ENCODE results near the gene GAREM1. TPM values are rescaled to one million over a fixed set of nuclear protein-coding genes. Genes with fewer than 3 reads are reported as not detected.

Gene GAREM1
- total and polyA plus RNA-seq, 4 donors = 3.0 to 13.7 (median 8.5) TPM

DNA sequence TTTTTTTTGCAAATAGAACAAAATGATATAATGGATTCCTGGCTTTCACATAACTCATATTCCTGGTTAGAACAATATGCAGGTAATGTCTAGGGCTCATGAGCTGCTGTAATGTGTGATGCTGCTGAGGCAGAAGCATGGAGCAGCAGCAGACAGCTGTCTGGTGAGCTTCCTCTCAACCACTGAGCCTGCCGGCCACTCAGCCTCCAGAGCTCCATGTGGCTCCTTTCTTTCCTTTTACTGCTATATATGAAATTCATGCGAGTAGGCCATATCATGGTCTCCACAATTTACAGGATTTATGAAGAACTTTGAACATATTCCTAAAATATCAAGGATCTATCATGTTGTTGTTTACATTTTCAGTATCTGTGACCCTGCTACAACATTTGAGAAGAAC, 159.9 kb downstream of the GAREM1 start:
- ATAC-seq (ENCODE audit: insufficient read depth, low FRiP score) = no peak
- H3K4me1 ChIP-seq (ENCODE audit: control insufficient read depth in 5 of 5, insufficient read depth in 5 of 5, low read length in 5 of 5) = peaks cover 0 to 3% (median 0%) of the 10 kb centered on the region in 5 donors
- H3K9ac ChIP-seq (ENCODE audit: insufficient read depth in 1 of 2, low read length in 2 of 2) = no peak overlapping the region
- WGBS, 2 donors = 79 to 80% methylated on average over 2 of the region's 2 CpGs
- TF ChIP-seq, protein P1, sequence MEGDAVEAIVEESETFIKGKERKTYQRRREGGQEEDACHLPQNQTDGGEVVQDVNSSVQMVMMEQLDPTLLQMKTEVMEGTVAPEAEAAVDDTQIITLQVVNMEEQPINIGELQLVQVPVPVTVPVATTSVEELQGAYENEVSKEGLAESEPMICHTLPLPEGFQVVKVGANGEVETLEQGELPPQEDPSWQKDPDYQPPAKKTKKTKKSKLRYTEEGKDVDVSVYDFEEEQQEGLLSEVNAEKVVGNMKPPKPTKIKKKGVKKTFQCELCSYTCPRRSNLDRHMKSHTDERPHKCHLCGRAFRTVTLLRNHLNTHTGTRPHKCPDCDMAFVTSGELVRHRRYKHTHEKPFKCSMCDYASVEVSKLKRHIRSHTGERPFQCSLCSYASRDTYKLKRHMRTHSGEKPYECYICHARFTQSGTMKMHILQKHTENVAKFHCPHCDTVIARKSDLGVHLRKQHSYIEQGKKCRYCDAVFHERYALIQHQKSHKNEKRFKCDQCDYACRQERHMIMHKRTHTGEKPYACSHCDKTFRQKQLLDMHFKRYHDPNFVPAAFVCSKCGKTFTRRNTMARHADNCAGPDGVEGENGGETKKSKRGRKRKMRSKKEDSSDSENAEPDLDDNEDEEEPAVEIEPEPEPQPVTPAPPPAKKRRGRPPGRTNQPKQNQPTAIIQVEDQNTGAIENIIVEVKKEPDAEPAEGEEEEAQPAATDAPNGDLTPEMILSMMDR (IDR thresholded peaks at IDR 0.05; ENCODE audit: control extremely low read depth, extremely low read depth) = no peak
- no peak overlapping the region for H3K4me3 ChIP-seq
- no peak for DNase-seq
- no peaks in the 10 kb centered on the region for H3K9me3 ChIP-seq (ENCODE audit: control insufficient read depth in 4 of 4, insufficient read depth in 3 of 4, low read length in 3 of 4)
- H3K27ac ChIP-seq (ENCODE audit: low read depth in 1 of 2, low read length in 1 of 2) = no peak overlapping the region
- H3K27me3 ChIP-seq (ENCODE audit: control insufficient read depth in 3 of 3, insufficient read depth in 3 of 3, low read length in 2 of 3) = no peaks in the 10 kb centered on the region
- no peaks in the 10 kb centered on the region for H3K36me3 ChIP-seq (ENCODE audit: control insufficient read depth in 4 of 4, insufficient read depth in 4 of 4, low read length in 4 of 4)

DNA sequence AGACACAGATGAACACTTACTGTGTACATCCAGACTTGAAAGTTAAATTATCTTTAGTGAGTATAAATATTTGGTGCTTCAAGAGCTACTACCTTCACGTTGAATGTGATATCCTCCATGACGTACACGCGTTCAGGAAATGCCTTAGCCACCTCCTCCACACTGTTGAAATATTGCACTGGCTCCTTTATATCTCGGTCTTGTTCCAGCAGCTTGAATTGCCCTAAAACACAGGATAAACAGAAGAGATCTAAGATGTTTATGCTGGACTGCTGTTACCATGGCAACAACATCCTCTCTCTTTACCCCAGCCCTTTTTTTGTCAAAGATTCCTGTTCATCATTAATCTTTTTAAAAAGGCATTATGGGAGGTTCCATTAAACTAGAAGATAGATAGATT, 160.6 kb downstream of the GAREM1 start:
- DNase-seq (peak; percentile 36 to 73 (median 69)), ATAC-seq (ENCODE audit: insufficient read depth, low FRiP score) (no peak)
- peaks cover 0 to 3% (median 0%) of the 10 kb centered on the region in 5 donors for H3K4me1 ChIP-seq (ENCODE audit: control insufficient read depth in 5 of 5, insufficient read depth in 5 of 5, low read length in 5 of 5)
- TF ChIP-seq, protein P1 (IDR thresholded peaks at IDR 0.05; ENCODE audit: control extremely low read depth, extremely low read depth) = no peak
- H3K27ac ChIP-seq (ENCODE audit: low read depth in 1 of 2, low read length in 1 of 2) = no peak overlapping the region
- H3K9ac ChIP-seq (ENCODE audit: insufficient read depth in 1 of 2, low read length in 2 of 2) = no peak overlapping the region
- no peaks in the 10 kb centered on the region for H3K27me3 ChIP-seq (ENCODE audit: control insufficient read depth in 3 of 3, insufficient read depth in 3 of 3, low read length in 2 of 3)
- H3K36me3 ChIP-seq (ENCODE audit: control insufficient read depth in 4 of 4, insufficient read depth in 4 of 4, low read length in 4 of 4) = no peaks in the 10 kb centered on the region
- 47 to 58% methylated on average over 5 of the region's 5 CpGs for WGBS, 2 donors
- H3K4me3 ChIP-seq = no peak overlapping the region
- H3K9me3 ChIP-seq (ENCODE audit: control insufficient read depth in 4 of 4, insufficient read depth in 3 of 4, low read length in 3 of 4) = no peaks in the 10 kb centered on the region

DNA sequence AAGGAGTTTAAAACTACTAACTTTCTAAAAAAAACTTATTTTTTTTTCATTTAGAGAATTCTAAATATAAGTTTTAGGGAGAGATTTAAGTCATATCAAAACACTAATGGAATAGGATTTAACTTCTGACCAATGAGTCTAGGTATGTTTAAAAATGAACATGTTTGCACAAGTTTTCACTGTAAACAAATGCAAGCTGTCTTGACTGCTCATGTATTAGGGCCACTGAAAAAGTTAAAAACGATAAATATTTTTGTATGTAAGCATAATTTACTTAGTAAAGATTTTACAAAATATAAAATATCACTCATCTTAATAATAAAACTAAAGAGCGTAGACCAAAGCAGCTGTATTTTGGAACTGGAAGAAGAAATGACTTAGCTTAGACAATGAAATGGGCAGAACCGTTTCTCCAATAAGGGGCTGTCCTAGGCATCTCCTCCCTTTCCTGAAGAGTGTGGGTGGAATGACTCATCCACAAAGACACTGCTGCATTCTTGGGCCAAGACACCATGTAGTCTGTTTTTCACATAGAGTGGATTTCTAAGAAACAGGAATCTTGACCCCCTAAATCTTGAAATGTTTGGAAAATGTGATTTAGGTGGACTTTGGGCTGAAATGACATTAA, 162.1 kb downstream of the GAREM1 start:
- WGBS, 2 donors = 67 to 85% methylated on average over 3 of the region's 3 CpGs
- Histone ChIP-seq H3K4me3 (no peak overlapping the region), H3K36me3 (ENCODE audit: control insufficient read depth in 4 of 4, insufficient read depth in 4 of 4, low read length in 4 of 4) (peaks cover 0 to 4% (median 0%) of the 10 kb centered on the region in 4 donors), H3K9me3 (ENCODE audit: control insufficient read depth in 4 of 4, insufficient read depth in 3 of 4, low read length in 3 of 4) (no peaks in the 10 kb centered on the region), H3K27me3 (ENCODE audit: control insufficient read depth in 3 of 3, insufficient read depth in 3 of 3, low read length in 2 of 3) (no peaks in the 10 kb centered on the region), H3K27ac (ENCODE audit: low read depth in 1 of 2, low read length in 1 of 2) (no peak overlapping the region), H3K9ac (ENCODE audit: insufficient read depth in 1 of 2, low read length in 2 of 2) (no peak overlapping the region), H3K4me1 (ENCODE audit: control insufficient read depth in 5 of 5, insufficient read depth in 5 of 5, low read length in 5 of 5) (peaks cover 0 to 3% (median 0%) of the 10 kb centered on the region in 5 donors)
- ATAC-seq (ENCODE audit: insufficient read depth, low FRiP score) = peak; percentile 64
- DNase-seq = no peak
- TF ChIP-seq, protein P1 (IDR thresholded peaks at IDR 0.05; ENCODE audit: control extremely low read depth, extremely low read depth) = no peak

DNA sequence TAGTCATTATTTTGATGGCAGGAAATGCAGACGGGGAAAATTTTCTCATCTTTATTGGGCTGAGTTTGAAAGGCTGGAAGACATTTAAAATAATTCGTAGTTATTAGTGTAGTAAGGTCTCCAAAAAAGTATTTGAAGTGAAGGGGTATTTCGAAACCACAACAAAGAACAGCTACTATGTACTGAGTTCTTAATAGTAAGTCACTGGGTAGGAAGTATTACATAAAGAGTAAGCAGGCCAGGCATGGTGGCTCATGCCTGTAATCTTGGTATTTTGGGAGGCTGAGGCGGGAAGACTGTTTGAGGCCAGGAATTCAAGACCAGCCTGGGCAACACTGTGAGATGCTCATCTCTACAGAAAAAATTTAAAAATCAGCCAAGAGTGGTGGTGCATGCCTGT, 167.3 kb downstream of the GAREM1 start:
- 82 to 92% methylated on average over 4 of the region's 4 CpGs for WGBS, 2 donors
- Histone ChIP-seq H3K9me3 (ENCODE audit: control insufficient read depth in 4 of 4, insufficient read depth in 3 of 4, low read length in 3 of 4) (no peaks in the 10 kb centered on the region), H3K9ac (ENCODE audit: insufficient read depth in 1 of 2, low read length in 2 of 2) (no peak overlapping the region), H3K27me3 (ENCODE audit: control insufficient read depth in 3 of 3, insufficient read depth in 3 of 3, low read length in 2 of 3) (no peaks in the 10 kb centered on the region), H3K27ac (ENCODE audit: low read depth in 1 of 2, low read length in 1 of 2) (no peak overlapping the region), H3K36me3 (ENCODE audit: control insufficient read depth in 4 of 4, insufficient read depth in 4 of 4, low read length in 4 of 4) (peaks cover 0 to 4% (median 0%) of the 10 kb centered on the region in 4 donors), H3K4me3 (no peak overlapping the region), H3K4me1 (ENCODE audit: control insufficient read depth in 5 of 5, insufficient read depth in 5 of 5, low read length in 5 of 5) (peaks cover 0 to 7% (median 0%) of the 10 kb centered on the region in 5 donors)
- TF ChIP-seq, protein P1 (IDR thresholded peaks at IDR 0.05; ENCODE audit: control extremely low read depth, extremely low read depth) = no peak
- ATAC-seq (ENCODE audit: insufficient read depth, low FRiP score) (no peak), DNase-seq (no peak)

Data from lung (tissue), 12 donors.